CD4-positive, alpha-beta T cell treated with Interleukin-17A for 1 hour (primary cell): ENCODE measurements around the gene TNPO2.
"Not testable (repeated sequence)": the region's sequence is repeated elsewhere in the genome, so short reads cannot be mapped to it uniquely, and the experiment has no call there.

Source experiments
- DNase-seq: peaks from one replicate; pipeline ENCODE4 v3.0.0-alpha.2; 2020

TNPO2 gene

GRCh38 chr19:12736995-12737834 is 13.5 kb upstream of the TNPO2 start, which contains the start of gene GET3:
TSS of gene GET3 (plus strand) at chr19:12737497. CDS start at chr19:12737506, 9 bp downstream.
- peak; percentile 92 for DNase-seq

GRCh38 chr19:12733369-12734214 is 9.9 kb upstream of the TNPO2 start:
- peak; percentile 59 for DNase-seq

GRCh38 chr19:12731337-12731736 is 7.6 kb upstream of the TNPO2 start:
- no peak for DNase-seq

GRCh38 chr19:12730064-12730463 is 6.3 kb upstream of the TNPO2 start:
- DNase-seq = no peak

GRCh38 chr19:12727745-12728433 is 4.2 kb upstream of the TNPO2 start:
- no peak for DNase-seq

GRCh38 chr19:12726988-12727316 is 3.2 kb upstream of the TNPO2 start:
- no peak for DNase-seq

GRCh38 chr19:12725612-12726011 is 1.9 kb upstream of the TNPO2 start:
- DNase-seq = not testable (repeated sequence)

GRCh38 chr19:12723381-12723640 is 421 bp downstream of the TNPO2 start:
- DNase-seq = no peak

- peak; percentile 97 for DNase-seq
Observed at GRCh38 chr19:12722566-12723380, 959 bp downstream of the TNPO2 start.

- DNase-seq = peak; percentile 61
Observed at GRCh38 chr19:12721656-12722565, 1.8 kb downstream of the TNPO2 start.

- DNase-seq = no peak
Observed at GRCh38 chr19:12720851-12721655, 2.7 kb downstream of the TNPO2 start.

- no peak for DNase-seq
Observed at GRCh38 chr19:12720296-12720695, 3.4 kb downstream of the TNPO2 start.

GRCh38 chr19:12715929-12716328 is 7.8 kb downstream of the TNPO2 start:
- no peak for DNase-seq

GRCh38 chr19:12715102-12715501 is 8.6 kb downstream of the TNPO2 start:
- no peak for DNase-seq

GRCh38 chr19:12713304-12713703 is 10.4 kb downstream of the TNPO2 start:
- DNase-seq = not testable (repeated sequence)

- peak; percentile 22 for DNase-seq
Observed at GRCh38 chr19:12712077-12712476, 11.7 kb downstream of the TNPO2 start.

- DNase-seq = no peak
Observed at GRCh38 chr19:12711187-12711586, 12.5 kb downstream of the TNPO2 start.

GRCh38 chr19:12708641-12709040 is 15.1 kb downstream of the TNPO2 start:
- no peak for DNase-seq

- DNase-seq = no peak
Observed at GRCh38 chr19:12706332-12706718, 17.4 kb downstream of the TNPO2 start.

- DNase-seq = no peak
Observed at GRCh38 chr19:12705654-12706331, 17.9 kb downstream of the TNPO2 start.
